ENCODE results near the gene BTBD6. TPM values are rescaled to one million over a fixed set of nuclear protein-coding genes. Genes with fewer than 3 reads are reported as not detected.

BTBD6 gene
- total and polyA plus RNA-seq, 2 experiments from 2014 or later = 2.2 to 11.6 TPM

DNA sequence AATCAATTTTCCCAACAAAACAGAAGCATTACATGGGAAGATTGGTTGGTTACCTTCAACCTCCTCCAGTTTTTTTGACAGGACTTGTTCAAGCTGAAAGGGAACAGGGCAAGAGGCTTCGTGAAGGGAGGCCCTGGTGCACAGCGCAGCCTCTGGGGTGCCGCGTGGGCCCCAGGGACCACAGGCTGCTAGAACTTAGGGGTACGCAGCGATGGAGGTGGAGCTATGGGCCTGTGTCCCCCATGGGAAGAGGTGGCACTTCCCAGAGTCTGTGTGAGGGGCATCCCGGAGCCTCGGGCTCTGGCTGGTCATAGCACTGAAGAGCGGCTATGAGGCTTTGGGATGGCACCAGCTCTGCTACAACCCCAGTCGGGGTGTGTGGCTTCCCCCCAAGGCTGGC lies 22.1 kb upstream of the BTBD6 start (continued):
- TF ChIP-seq, protein P1, sequence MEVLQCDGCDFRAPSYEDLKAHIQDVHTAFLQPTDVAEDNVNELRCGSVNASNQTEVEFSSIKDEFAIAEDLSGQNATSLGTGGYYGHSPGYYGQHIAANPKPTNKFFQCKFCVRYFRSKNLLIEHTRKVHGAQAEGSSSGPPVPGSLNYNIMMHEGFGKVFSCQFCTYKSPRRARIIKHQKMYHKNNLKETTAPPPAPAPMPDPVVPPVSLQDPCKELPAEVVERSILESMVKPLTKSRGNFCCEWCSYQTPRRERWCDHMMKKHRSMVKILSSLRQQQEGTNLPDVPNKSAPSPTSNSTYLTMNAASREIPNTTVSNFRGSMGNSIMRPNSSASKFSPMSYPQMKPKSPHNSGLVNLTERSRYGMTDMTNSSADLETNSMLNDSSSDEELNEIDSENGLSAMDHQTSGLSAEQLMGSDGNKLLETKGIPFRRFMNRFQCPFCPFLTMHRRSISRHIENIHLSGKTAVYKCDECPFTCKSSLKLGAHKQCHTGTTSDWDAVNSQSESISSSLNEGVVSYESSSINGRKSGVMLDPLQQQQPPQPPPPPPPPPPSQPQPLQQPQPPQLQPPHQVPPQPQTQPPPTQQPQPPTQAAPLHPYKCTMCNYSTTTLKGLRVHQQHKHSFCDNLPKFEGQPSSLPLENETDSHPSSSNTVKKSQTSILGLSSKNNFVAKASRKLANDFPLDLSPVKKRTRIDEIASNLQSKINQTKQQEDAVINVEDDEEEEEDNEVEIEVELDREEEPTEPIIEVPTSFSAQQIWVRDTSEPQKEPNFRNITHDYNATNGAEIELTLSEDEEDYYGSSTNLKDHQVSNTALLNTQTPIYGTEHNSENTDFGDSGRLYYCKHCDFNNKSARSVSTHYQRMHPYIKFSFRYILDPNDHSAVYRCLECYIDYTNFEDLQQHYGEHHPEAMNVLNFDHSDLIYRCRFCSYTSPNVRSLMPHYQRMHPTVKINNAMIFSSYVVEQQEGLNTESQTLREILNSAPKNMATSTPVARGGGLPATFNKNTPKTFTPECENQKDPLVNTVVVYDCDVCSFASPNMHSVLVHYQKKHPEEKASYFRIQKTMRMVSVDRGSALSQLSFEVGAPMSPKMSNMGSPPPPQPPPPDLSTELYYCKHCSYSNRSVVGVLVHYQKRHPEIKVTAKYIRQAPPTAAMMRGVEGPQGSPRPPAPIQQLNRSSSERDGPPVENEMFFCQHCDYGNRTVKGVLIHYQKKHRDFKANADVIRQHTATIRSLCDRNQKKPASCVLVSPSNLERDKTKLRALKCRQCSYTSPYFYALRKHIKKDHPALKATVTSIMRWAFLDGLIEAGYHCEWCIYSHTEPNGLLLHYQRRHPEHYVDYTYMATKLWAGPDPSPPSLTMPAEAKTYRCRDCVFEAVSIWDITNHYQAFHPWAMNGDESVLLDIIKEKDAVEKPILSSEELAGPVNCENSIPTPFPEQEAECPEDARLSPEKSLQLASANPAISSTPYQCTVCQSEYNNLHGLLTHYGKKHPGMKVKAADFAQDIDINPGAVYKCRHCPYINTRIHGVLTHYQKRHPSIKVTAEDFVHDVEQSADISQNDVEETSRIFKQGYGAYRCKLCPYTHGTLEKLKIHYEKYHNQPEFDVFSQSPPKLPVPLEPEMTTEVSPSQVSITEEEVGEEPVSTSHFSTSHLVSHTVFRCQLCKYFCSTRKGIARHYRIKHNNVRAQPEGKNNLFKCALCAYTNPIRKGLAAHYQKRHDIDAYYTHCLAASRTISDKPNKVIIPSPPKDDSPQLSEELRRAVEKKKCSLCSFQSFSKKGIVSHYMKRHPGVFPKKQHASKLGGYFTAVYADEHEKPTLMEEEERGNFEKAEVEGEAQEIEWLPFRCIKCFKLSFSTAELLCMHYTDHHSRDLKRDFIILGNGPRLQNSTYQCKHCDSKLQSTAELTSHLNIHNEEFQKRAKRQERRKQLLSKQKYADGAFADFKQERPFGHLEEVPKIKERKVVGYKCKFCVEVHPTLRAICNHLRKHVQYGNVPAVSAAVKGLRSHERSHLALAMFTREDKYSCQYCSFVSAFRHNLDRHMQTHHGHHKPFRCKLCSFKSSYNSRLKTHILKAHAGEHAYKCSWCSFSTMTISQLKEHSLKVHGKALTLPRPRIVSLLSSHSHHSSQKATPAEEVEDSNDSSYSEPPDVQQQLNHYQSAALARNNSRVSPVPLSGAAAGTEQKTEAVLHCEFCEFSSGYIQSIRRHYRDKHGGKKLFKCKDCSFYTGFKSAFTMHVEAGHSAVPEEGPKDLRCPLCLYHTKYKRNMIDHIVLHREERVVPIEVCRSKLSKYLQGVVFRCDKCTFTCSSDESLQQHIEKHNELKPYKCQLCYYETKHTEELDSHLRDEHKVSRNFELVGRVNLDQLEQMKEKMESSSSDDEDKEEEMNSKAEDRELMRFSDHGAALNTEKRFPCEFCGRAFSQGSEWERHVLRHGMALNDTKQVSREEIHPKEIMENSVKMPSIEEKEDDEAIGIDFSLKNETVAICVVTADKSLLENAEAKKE (CRISPR knock-in tag; IDR thresholded peaks at IDR 0.05) = no peak
- no peak for TF ChIP-seq ZNF331 (CRISPR knock-in tag; IDR thresholded peaks at IDR 0.05; ENCODE audit: low read depth)
- TF ChIP-seq EZH2phosphoT487 (IDR thresholded peaks at IDR 0.05; ENCODE audit: unreplicated experiment) = no peak
- no peak for TF ChIP-seq ZNF114 (CRISPR knock-in tag; IDR thresholded peaks at IDR 0.05)
- TF ChIP-seq POLR2AphosphoS5 (IDR thresholded peaks at IDR 0.05; ENCODE audit: low read depth) = no peak

- Mint-ChIP-seq H3K27ac (no peak overlapping the region), H3K27me3 (ENCODE audit: insufficient read depth, low read depth, poor library complexity) (no peaks in the 10 kb centered on the region), H3K36me3 (ENCODE audit: low read depth) (peaks cover 13% of the 10 kb centered on the region), H3K9me3 (peaks cover 5% of the 10 kb centered on the region; the same call in 1 of the 3 replicates), H3K4me1 (no peaks in the 10 kb centered on the region), H3K4me3 (no peak overlapping the region)
- H3K27me3 ChIP-seq (ENCODE audit: insufficient read depth) = no peaks in the 10 kb centered on the region
- no peaks in the 10 kb centered on the region for H4K20me1 ChIP-seq (replicated peaks; ENCODE audit: insufficient read depth)
- no peaks in the 10 kb centered on the region for H3K9me2 ChIP-seq (ENCODE audit: insufficient read depth)
- H3K79me2 ChIP-seq (replicated peaks; ENCODE audit: insufficient read depth) = no peaks in the 10 kb centered on the region
- no peak overlapping the region for H3K4me3 ChIP-seq
- no peaks in the 10 kb centered on the region for H3K4me1 ChIP-seq (ENCODE audit: insufficient read depth)
- DNase-seq (ENCODE audit: low spot score) (no peak), ATAC-seq (no peak)
- H3K36me3 ChIP-seq (ENCODE audit: insufficient read depth) = no peaks in the 10 kb centered on the region; the same call in 1 of the 2 replicates
- no peaks in the 10 kb centered on the region for H3F3A ChIP-seq (replicated peaks; ENCODE audit: low read depth)
- H3K4me2 ChIP-seq = no peak overlapping the region
- no peak overlapping the region for H3K27ac ChIP-seq (ENCODE audit: low read depth)
- H2AFZ ChIP-seq = no peak overlapping the region
- TF ChIP-seq EZH2phosphoT487 (IDR thresholded peaks at IDR 0.05; ENCODE audit: unreplicated experiment) = no peak
- TF ChIP-seq, protein P1 (CRISPR knock-in tag; IDR thresholded peaks at IDR 0.05) = no peak
- no peak for TF ChIP-seq JUNB (IDR thresholded peaks at IDR 0.05; ENCODE audit: unreplicated experiment)
- TF ChIP-seq NANOG (IDR thresholded peaks at IDR 0.05; ENCODE audit: borderline replicate concordance) = no peak
- TF ChIP-seq CREB1 (CRISPR knock-in tag; IDR thresholded peaks at IDR 0.05; ENCODE audit: low read depth) = no peak
- TF ChIP-seq CTCF (conservative IDR thresholded peaks at IDR 0.05; ENCODE audit: low read depth in 2 of 2) = no peak
These were observed 21.0 kb upstream of the BTBD6 start for GRCh38 chr14:105227346-105227745.
